GM12878 (cell line): ENCODE data around the gene GTPBP3. TPM values are rescaled to one million over a fixed set of nuclear protein-coding genes. Genes with fewer than 3 reads are reported as not detected.

Experiments used
- ATAC-seq: fragments of 200-7000 bp; cut with Tn5 transposase; 3 replicates; pipeline ENCODE4 v1.9.1; 2020; ENCODE audit warnings: mild to moderate bottlenecking, moderate library complexity
- BruUV-seq: library from RNA; stranded (reverse); fragments of 400-500 nt; replicated peaks from 2 replicates; lab custom pipeline; 2021; lab: Mats Ljungman, UMichigan
- CTCF ChIA-PET: fragments of 300-600 bp; sonication (Branson Sonifier 250); formaldehyde crosslinking; extraction: SDS; loops from one replicate; lab custom pipeline; 2021; ENCODE audit warnings: inconsistent platforms; lab: Yijun Ruan, JAX
- POLR2A ChIA-PET: fragments of 350-600 bp; formaldehyde crosslinking; extraction: SDS; loops from one replicate; lab custom pipeline; 2021; ENCODE audit warnings: inconsistent platforms; lab: Charles Lee
- RAD21 ChIA-PET: fragments of 300-600 bp; sonication (Branson Sonifier 250); formaldehyde crosslinking; loops from one replicate; lab custom pipeline; 2023; ENCODE audit warnings: antibody characterized with exemption; ENCODE audit not compliant: unreplicated experiment; lab: Charles Lee
- SMC1A ChIA-PET: fragments of 300-600 bp; sonication (Branson Sonifier 250); formaldehyde crosslinking; loops from one replicate; lab custom pipeline; 2023; ENCODE audit not compliant: unreplicated experiment, uncharacterized antibody; lab: Charles Lee
- DNase-seq: peaks from one replicate; pipeline ENCODE4 v3.0.0-alpha.2; 2011; ENCODE audit warnings: low read depth, low spot score
- FAIRE-seq: peaks from 3 replicates; lab custom pipeline; 2011; peaks lifted over from hg19 to GRCh38; lab: Jason Lieb, UNC
- H2AFZ ChIP-seq: 2 replicates; pipeline ENCODE4 v1.6.0; 2011; ENCODE audit warnings: low read depth, low read length, control low read depth; ENCODE audit not compliant: control insufficient read depth
- H3K27ac ChIP-seq: 2 replicates; pipeline ENCODE4 v1.5.1; 2011; ENCODE audit warnings: control low read depth; ENCODE audit not compliant: control insufficient read depth, insufficient read depth
- H3K27me3 ChIP-seq, 2 experiments: replicated peaks in 1 of 2; 2 replicates each; pipeline versions ENCODE4 v1.6.0 to v1.6.1; 2011; ENCODE audit warnings: low read length in 1 of 2; ENCODE audit not compliant: control insufficient read depth in 2 of 2, insufficient read depth in 2 of 2
- H3K36me3 ChIP-seq, 2 experiments: 2 replicates each; pipeline ENCODE4 v1.5.1; 2011; ENCODE audit warnings: low read length in 1 of 2; ENCODE audit not compliant: control insufficient read depth in 2 of 2, insufficient read depth in 2 of 2
- H3K4me1 ChIP-seq: 2 replicates; pipeline ENCODE4 v1.6.1; 2011; ENCODE audit warnings: mild to moderate bottlenecking, low read length, moderate library complexity, mixed read lengths; ENCODE audit not compliant: control insufficient read depth, insufficient read depth
- H3K4me2 ChIP-seq: 2 replicates; pipeline ENCODE4 v1.6.0; 2011; ENCODE audit warnings: control low read depth; ENCODE audit not compliant: control insufficient read depth, insufficient read depth
- H3K4me3 ChIP-seq: fragments of 200-600 bp; sonication (generic); 2 replicates; pipeline ENCODE4 v1.5.1; 2016
- H3K79me2 ChIP-seq: 2 replicates; pipeline ENCODE4 v1.6.0; 2011; ENCODE audit warnings: low read length; ENCODE audit not compliant: control insufficient read depth, insufficient read depth
- H3K9ac ChIP-seq: 2 replicates; pipeline ENCODE4 v1.8.0; 2011; ENCODE audit warnings: low read length, control low read depth, mixed read lengths; ENCODE audit not compliant: control insufficient read depth, insufficient read depth
- H3K9me3 ChIP-seq: replicated peaks from 3 replicates; pipeline ENCODE4 v1.5.1; 2011; ENCODE audit warnings: mild to moderate bottlenecking, low read length; ENCODE audit not compliant: control insufficient read depth, insufficient read depth
- H4K20me1 ChIP-seq: 2 replicates; pipeline ENCODE4 v1.6.0; 2011; ENCODE audit not compliant: control insufficient read depth, insufficient read depth
- ASH2L ChIP-seq: fragments of 300-600, 200-600 bp; sonication (generic); IDR thresholded peaks from 2 replicates; pipeline ENCODE4 v1.6.1; 2017; ENCODE audit warnings: low read depth, mild to moderate bottlenecking, borderline replicate concordance
- CBX5 ChIP-seq: sonication (generic); IDR thresholded peaks from 2 replicates; pipeline ENCODE4 v1.6.1; 2016; ENCODE audit warnings: low read depth, moderate library complexity, mild to moderate bottlenecking, inconsistent platforms
- CEBPB ChIP-seq, 2 experiments: fragments of 150-350 bp in 1 of 2; IDR thresholded peaks; 2 replicates each; pipeline ENCODE4 v1.6.1; 2012 to 2014; ENCODE audit warnings: low read depth in 2 of 2, low read length in 2 of 2, borderline replicate concordance in 1 of 2, inconsistent platforms in 1 of 2
- CHD1 ChIP-seq: IDR thresholded peaks from 2 replicates; pipeline ENCODE4 v1.6.1; 2012; ENCODE audit warnings: low read depth, low read length, improper control_type of control experiment
- ESRRA ChIP-seq: IDR thresholded peaks from 2 replicates; pipeline ENCODE4 v1.6.1; 2012; ENCODE audit warnings: mild to moderate bottlenecking, low read length, improper control_type of control experiment
- HDAC2 ChIP-seq: fragments of 200-600 bp; sonication (generic); IDR thresholded peaks from 2 replicates; pipeline ENCODE4 v1.6.1; 2017
- JUNB ChIP-seq: IDR thresholded peaks from 2 replicates; pipeline ENCODE4 v1.6.1; 2016; ENCODE audit warnings: antibody characterized with exemption, mild to moderate bottlenecking
- KAT2A ChIP-seq: conservative IDR thresholded peaks from 2 replicates; pipeline ENCODE4 v1.6.1; 2011; ENCODE audit warnings: low read depth, low read length; ENCODE audit not compliant: control insufficient read depth
- KDM1A ChIP-seq: fragments of 200-600 bp; sonication (generic); IDR thresholded peaks from 2 replicates; pipeline ENCODE4 v1.6.1; 2016; ENCODE audit warnings: borderline replicate concordance
- MTA2 ChIP-seq: fragments of 450-650 bp; IDR thresholded peaks from 2 replicates; pipeline ENCODE4 v1.6.1; 2016; ENCODE audit warnings: low read depth, mild to moderate bottlenecking, moderate library complexity
- MTA3 ChIP-seq: IDR thresholded peaks from 2 replicates; pipeline ENCODE4 v1.6.1; 2012; ENCODE audit warnings: low read length, inconsistent platforms, borderline replicate concordance
- MYB ChIP-seq: fragments of 150-350 bp; IDR thresholded peaks from 2 replicates; pipeline ENCODE4 v1.6.1; 2014; ENCODE audit warnings: mild to moderate bottlenecking, low read depth, low read length, borderline replicate concordance
- NBN ChIP-seq: fragments of 450-650 bp; IDR thresholded peaks from 2 replicates; pipeline ENCODE4 v1.6.1; 2016
- NFXL1 ChIP-seq: fragments of 450-650 bp; IDR thresholded peaks from 2 replicates; pipeline ENCODE4 v1.6.1; 2017; ENCODE audit warnings: antibody characterized with exemption, mild to moderate bottlenecking, borderline replicate concordance
- RB1 ChIP-seq: fragments of 450-650 bp; formaldehyde crosslinking; IDR thresholded peaks from 2 replicates; pipeline ENCODE4 v1.6.1; 2017; ENCODE audit warnings: mild to moderate bottlenecking, borderline replicate concordance
- SIN3A ChIP-seq: IDR thresholded peaks from 2 replicates; pipeline ENCODE4 v1.6.1; 2012; ENCODE audit warnings: low read depth, low read length, improper control_type of control experiment
- SIX5 ChIP-seq: IDR thresholded peaks from 2 replicates; pipeline ENCODE4 v1.6.1; 2011; ENCODE audit warnings: mild to moderate bottlenecking, low read depth, low read length, moderate library complexity; ENCODE audit not compliant: severe bottlenecking
- SMAD1 ChIP-seq: fragments of 450-650 bp; IDR thresholded peaks from 2 replicates; pipeline ENCODE4 v1.6.1; 2018; ENCODE audit warnings: mild to moderate bottlenecking, low read depth; ENCODE audit not compliant: partially characterized antibody
- WRNIP1 ChIP-seq: IDR thresholded peaks from 2 replicates; pipeline ENCODE4 v1.6.1; 2011; ENCODE audit warnings: low read depth, low read length, improper control_type of control experiment, borderline replicate concordance
- ZBTB4 ChIP-seq: fragments of 450-650 bp; formaldehyde crosslinking; IDR thresholded peaks from 2 replicates; pipeline ENCODE4 v1.4.0; 2022; ENCODE audit warnings: mild to moderate bottlenecking, moderate library complexity
- ZNF207 ChIP-seq: fragments of 450-650 bp; IDR thresholded peaks from 2 replicates; pipeline ENCODE4 v1.6.1; 2014; ENCODE audit warnings: antibody characterized with exemption, mild to moderate bottlenecking, borderline replicate concordance
- WGBS: methylation state at CpG from one replicate; pipeline ENCODE4 v1.1.6; 2016; ENCODE audit warnings: low lambda C conversion rate; ENCODE audit not compliant: insufficient replicate concordance, insufficient coverage; ENCODE audit errors: missing lambda C conversion rate; 5-methylcytosine and 5-hydroxymethylcytosine counted together
- in situ Hi-C: fragments of 300-500 bp; cut with MboI; formaldehyde crosslinking; loops from 9 replicates; pipeline ENCODE4 v1.14.3; 2018; ENCODE audit warnings: mixed read lengths
- intact Hi-C: fragments of 100-400 bp; cut with micrococcal nuclease; formaldehyde crosslinking; loops from one replicate; pipeline ENCODE4 v1.14.2; 2022; ENCODE audit not compliant: unreplicated experiment
- polyA plus RNA-seq, 11 experiments: library from polyadenylated mRNA; depleted of rRNA in 4 of 11; unstranded in 6 of 11; stranded (reverse) in 5 of 11; fragments of >200 nt; fragmentation: Nextera tagmentation in 4 of 11; fragmentation: Illumina TruSeq in 1 of 11; extraction: Ambion mirVana in 4 of 11; extraction: Trizol in 1 of 11; gene quantifications; 1 replicate in 1 of 11; 2 replicates in 10 of 11; pipeline versions ENCODE4 v1.2.1 to v1.2.3, GENCODE V29; 2011 to 2016; ENCODE audit warnings: inconsistent platforms in 2 of 11, missing spikeins in 2 of 11, low read depth in 1 of 11
- total RNA-seq, 4 experiments: library from RNA; depleted of rRNA in 3 of 4; stranded (reverse); fragments of >200 nt in 3 of 4; fragmentation: Illumina TruSeq in 1 of 4; extraction: Trizol in 1 of 4; gene quantifications; 2 replicates each; pipeline versions ENCODE4 v1.2.1 to v1.2.3, GENCODE V29; 2013 to 2021

GTPBP3 gene
- total and polyA plus RNA-seq, 10 of the 15 experiments (the other 5 are each of a cell fraction or from before 2014, with no cell fraction given): 2.9 to 46.8 (median 15.4) TPM

- TF ChIP-seq ZBTB4 (no peak), CBX5 (no peak), WRNIP1 (no peak), KAT2A (no peak), SMAD1 (no peak), MTA2 (no peak)
Observed at GRCh38 chr19:17314007-17314593, 23.3 kb upstream of the GTPBP3 start (continued).

- Histone ChIP-seq H3K36me3 (peaks cover 13 to 20% of the 10 kb centered on the region in 2 experiments; a peak in 3 of 4 replicates), H3K4me1 (no peaks in the 10 kb centered on the region)
- TF ChIP-seq NBN (no peak), SIN3A (no peak), MYB (no peak), ASH2L (no peak), ESRRA (no peak), CEBPB (IDR thresholded peaks at IDR 0.05; ENCODE audit: borderline replicate concordance in 1 of 2, low read depth in 2 of 2, low read length in 2 of 2) (no peak), HDAC2 (no peak), CBX5 (no peak), JUNB (no peak), SIX5 (no peak), NFXL1 (no peak), CHD1 (no peak), MTA3 (no peak), RB1 (no peak), ZNF207 (no peak), KDM1A (no peak)
- TF ChIP-seq, all 136 proteins: peak for 0
- Histone ChIP-seq H2AFZ (no peak overlapping the region), H4K20me1 (no peaks in the 10 kb centered on the region), H3K9ac (no peak overlapping the region), H3K4me2 (no peak overlapping the region), H3K27ac (no peak overlapping the region), H3K4me3 (no peak overlapping the region), H3K79me2 (no peaks in the 10 kb centered on the region), H3K27me3 (no peaks in the 10 kb centered on the region), H3K9me3 (no peaks in the 10 kb centered on the region)
- FAIRE-seq: no peak
- in situ Hi-C loops (no loop called here), intact Hi-C loops (no loop called here)
- CTCF ChIA-PET: no interaction called here
- ATAC-seq: no peak
- no TSS peak for BruUV-seq
- 65% methylated on average over 6 of the region's 6 CpGs for WGBS
- POLR2A ChIA-PET: no interaction called here
- RAD21 ChIA-PET: no interaction called here
- no peak for DNase-seq
- SMC1A ChIA-PET: no interaction called here
Observed at GRCh38 chr19:17318966-17319365, 18.4 kb upstream of the GTPBP3 start.
